GM04504 (cell line): ENCODE data around the gene RPUSD4.
A peak's percentile ranks its signal among the peaks of the same experiment; 100 is the strongest.
"Not testable (repeated sequence)": the region's sequence is repeated elsewhere in the genome, so short reads cannot be mapped to it uniquely, and the experiment has no call there.

Experiments used
- DNase-seq: peaks from one replicate; pipeline ENCODE4 v3.0.0-alpha.2; 2012; ENCODE audit warnings: low read depth

RPUSD4 gene

GRCh38 chr11:126211236-126212088 is at the start of gene RPUSD4, which contains the start of gene FAM118B:
TSS of gene RPUSD4 (minus strand) at chr11:126211650. CDS start at chr11:126211638, 12 bp downstream.
TSS of gene FAM118B (plus strand) at chr11:126211782. CDS start at chr11:126235002, 23,220 bp downstream.
- peak; percentile 89 for DNase-seq

GRCh38 chr11:126257764-126258163 is 46.3 kb upstream of the RPUSD4 start:
- DNase-seq: peak; percentile 24

- DNase-seq: no peak
These were observed 45.7 kb upstream of the RPUSD4 start for GRCh38 chr11:126257144-126257543.

GRCh38 chr11:126256216-126256615 is 44.8 kb upstream of the RPUSD4 start:
- DNase-seq: no peak

- not testable (repeated sequence) for DNase-seq
These were observed 44.1 kb upstream of the RPUSD4 start for GRCh38 chr11:126255507-126255906.

GRCh38 chr11:126254819-126255218 is 43.4 kb upstream of the RPUSD4 start:
- no peak for DNase-seq

GRCh38 chr11:126253265-126253664 is 41.8 kb upstream of the RPUSD4 start:
- DNase-seq: no peak

GRCh38 chr11:126246636-126247035 is 35.2 kb upstream of the RPUSD4 start:
- no peak for DNase-seq

- DNase-seq: no peak
These were observed 21.9 kb upstream of the RPUSD4 start for GRCh38 chr11:126233391-126233790.

- no peak for DNase-seq
These were observed 21.2 kb upstream of the RPUSD4 start for GRCh38 chr11:126232683-126233082.

GRCh38 chr11:126231725-126232459 is 20.4 kb upstream of the RPUSD4 start:
- no peak for DNase-seq

GRCh38 chr11:126229858-126230540 is 18.5 kb upstream of the RPUSD4 start:
- no peak for DNase-seq

- no peak for DNase-seq
These were observed 15.1 kb upstream of the RPUSD4 start for GRCh38 chr11:126226334-126227084.

- no peak for DNase-seq
These were observed 13.8 kb upstream of the RPUSD4 start for GRCh38 chr11:126225295-126225665.

GRCh38 chr11:126224647-126225294 is 13.3 kb upstream of the RPUSD4 start:
- DNase-seq: no peak

- no peak for DNase-seq
These were observed 8.1 kb upstream of the RPUSD4 start for GRCh38 chr11:126219547-126219946.

- no peak for DNase-seq
These were observed 6.0 kb upstream of the RPUSD4 start for GRCh38 chr11:126217491-126217890.

GRCh38 chr11:126216526-126217305 is 5.3 kb upstream of the RPUSD4 start:
- DNase-seq: no peak

- no peak for DNase-seq
These were observed 3.4 kb upstream of the RPUSD4 start for GRCh38 chr11:126214841-126215240.

- DNase-seq: no peak
These were observed 3.0 kb upstream of the RPUSD4 start for GRCh38 chr11:126214441-126214840.
